CD4-positive, alpha-beta T cell (primary cell): ENCODE data around the gene TROAP. TPM values are rescaled to one million over a fixed set of nuclear protein-coding genes. Genes with fewer than 3 reads are reported as not detected.

ENCODE experiments used
- ATAC-seq: fragments of 200-7000 bp; cut with Tn5 transposase; one replicate; pipeline ENCODE4 v1.10.0; 2022; ENCODE audit warnings: mild to moderate bottlenecking; ENCODE audit not compliant: poor library complexity
- CTCF ChIA-PET: fragments of 350-600 bp; sonication (Branson Sonifier 250); formaldehyde crosslinking; loops from one replicate; lab custom pipeline; 2021; ENCODE audit warnings: antibody characterized with exemption, inconsistent platforms; lab: Charles Lee
- POLR2A ChIA-PET: fragments of 350-600 bp; sonication (Branson Sonifier 250); formaldehyde crosslinking; loops from one replicate; lab custom pipeline; 2021; ENCODE audit warnings: antibody characterized with exemption, inconsistent platforms; lab: Charles Lee
- DNase-seq, 14 experiments: peaks; one replicate each; pipeline ENCODE4 v3.0.0-alpha.2; 2013 to 2020; ENCODE audit warnings: mixed read lengths in 2 of 14
- H3K27ac ChIP-seq, 2 donors: one replicate each; pipeline versions ENCODE4 v1.5.1 to v1.7.0; 2013; ENCODE audit warnings: low read length in 2 of 2, low read depth in 1 of 2, mild to moderate bottlenecking in 1 of 2
- H3K27me3 ChIP-seq, 2 experiments: 1 replicate in 1 of 2; 2 replicates in 1 of 2; pipeline versions ENCODE4 v1.6.1 to v1.7.0; 2013; ENCODE audit warnings: low read length in 2 of 2, control low read depth in 1 of 2, mild to moderate bottlenecking in 1 of 2, moderate library complexity in 1 of 2; ENCODE audit not compliant: insufficient read depth in 2 of 2, control insufficient read depth in 1 of 2
- H3K36me3 ChIP-seq: one replicate; pipeline ENCODE4 v1.6.1; 2013; ENCODE audit warnings: low read length, control low read depth; ENCODE audit not compliant: insufficient read depth
- H3K4me1 ChIP-seq: one replicate; pipeline ENCODE4 v1.6.1; 2013; ENCODE audit warnings: low read length, control low read depth; ENCODE audit not compliant: insufficient read depth
- H3K4me3 ChIP-seq: one replicate; pipeline ENCODE4 v1.5.1; 2013; ENCODE audit warnings: mild to moderate bottlenecking, low read length, moderate library complexity
- H3K9me3 ChIP-seq, 2 experiments: 1 replicate in 1 of 2; 2 replicates in 1 of 2; pipeline versions ENCODE4 v1.6.1 to v1.7.0; 2013; ENCODE audit warnings: low read length in 2 of 2, mild to moderate bottlenecking in 2 of 2, control low read depth in 1 of 2, moderate library complexity in 1 of 2; ENCODE audit not compliant: control insufficient read depth in 1 of 2, insufficient read depth in 1 of 2
- H3K27ac Mint-ChIP-seq: one replicate; pipeline ENCODE4 v1.8.0; 2020; ENCODE audit warnings: mixed read lengths
- H3K27me3 Mint-ChIP-seq: one replicate; pipeline ENCODE4 v1.8.0; 2021; ENCODE audit warnings: mixed read lengths
- H3K36me3 Mint-ChIP-seq: one replicate; pipeline ENCODE4 v1.8.0; 2021; ENCODE audit warnings: low read depth, mixed read lengths
- H3K4me1 Mint-ChIP-seq: one replicate; pipeline ENCODE4 v1.8.0; 2021; ENCODE audit warnings: low read depth, mixed read lengths
- H3K4me3 Mint-ChIP-seq: one replicate; pipeline ENCODE4 v1.8.0; 2020; ENCODE audit warnings: mild to moderate bottlenecking, mixed read lengths
- H3K9me3 Mint-ChIP-seq: one replicate; pipeline ENCODE4 v1.8.0; 2020; ENCODE audit warnings: mixed read lengths
- CTCF ChIP-seq: fragments of 200-600 bp; IDR thresholded peaks from one replicate; pipeline ENCODE4 v1.8.0; 2022; ENCODE audit warnings: antibody characterized with exemption, mild to moderate bottlenecking
- intact Hi-C, 2 experiments: fragments of 100-400 bp; cut with DNase I in 1 of 2; cut with micrococcal nuclease in 1 of 2; formaldehyde crosslinking; loops; one replicate each; pipeline versions ENCODE4 v1.15.1 to v1.9.0; 2023 to 2025; cut with DNase I, micrococcal nuclease
- total RNA-seq, 174 experiments: library from RNA in 2 of 174; stranded (reverse) in 2 of 174; gene quantifications; one replicate each; pipeline ENCODE4 v1.2.3 and lab custom pipeline; 2021 to 2026

The TROAP gene
- total RNA-seq, 2 experiments from 2014 or later: 0.30 to 0.31 TPM

- Mint-ChIP-seq H3K27me3 (no peaks in the 10 kb centered on the region), H3K36me3 (peaks cover 9% of the 10 kb centered on the region), H3K27ac (peak overlapping the region; percentile 76), H3K9me3 (no peaks in the 10 kb centered on the region), H3K4me1 (peaks cover 30% of the 10 kb centered on the region), H3K4me3 (peak overlapping the region; percentile 99)
- ChIA-PET POLR2A (interaction anchor here (0.7 to 2.2 kb wide), 32 partner anchors 8 to 1399 kb away, joined by 3 to 24 read pairs (median 5); partner anchors contain the start of genes BCDIN3D, DDX23, DNAJC22 and KCNH3), CTCF (interaction anchor here (1.2 to 7.0 kb wide), 8 partner anchors 8 to 745 kb away, joined by 3 to 33 read pairs (median 8); partner anchors contain the start of genes COX14, DNAJC22, PRPF40B and TROAP)
- no peaks in the 10 kb centered on the region for H3K9me3 ChIP-seq
- H3K4me1 ChIP-seq: peaks cover 15% of the 10 kb centered on the region
- H3K4me3 ChIP-seq: peak overlapping the region; percentile 88
- H3K36me3 ChIP-seq: no peaks in the 10 kb centered on the region
- no peak for TF ChIP-seq CTCF
- no peak for ATAC-seq
- DNase-seq: no peak
- intact Hi-C loops: loop anchor here in 1 of 2 experiments (10.0 kb wide), 1 partner anchor 339 kb away; the partner anchor contains the start of gene FMNL3
- no peaks in the 10 kb centered on the region for H3K27me3 ChIP-seq
- peak overlapping the region; percentile 66 to 70 for H3K27ac ChIP-seq
These were observed 43.1 kb downstream of the TROAP start for GRCh38 chr12:49366096-49366651.

- peak; percentile 82 for ATAC-seq
- peak overlapping the region; percentile 88 for H3K4me3 ChIP-seq
- intact Hi-C loops: loop anchor here in 1 of 2 experiments (10.0 kb wide), 1 partner anchor 338 kb away; the partner anchor contains the start of gene FMNL3
- Mint-ChIP-seq H3K36me3 (peaks cover 9% of the 10 kb centered on the region), H3K9me3 (no peaks in the 10 kb centered on the region), H3K4me3 (peak overlapping the region; percentile 99), H3K27ac (peak overlapping the region; percentile 76), H3K27me3 (no peaks in the 10 kb centered on the region), H3K4me1 (peaks cover 30% of the 10 kb centered on the region)
- CTCF ChIA-PET: interaction anchor here (0.7 to 7.0 kb wide), 10 partner anchors 9 to 745 kb away, joined by 3 to 33 read pairs (median 6); partner anchors contain the start of genes COX14, DNAJC22, PRPF40B and TROAP
- peak overlapping the region; percentile 66 to 70 for H3K27ac ChIP-seq
- no peaks in the 10 kb centered on the region for H3K9me3 ChIP-seq
- no peaks in the 10 kb centered on the region for H3K36me3 ChIP-seq
- no peaks in the 10 kb centered on the region for H3K27me3 ChIP-seq
- POLR2A ChIA-PET: interaction anchor here (0.6 to 2.2 kb wide), 42 partner anchors 9 to 1659 kb away, joined by 3 to 24 read pairs (median 5); partner anchors contain the start of genes BCDIN3D, DDX23, DNAJC22 and KCNH3
- peaks cover 15% of the 10 kb centered on the region for H3K4me1 ChIP-seq
- no peak for TF ChIP-seq CTCF
- peak; percentile 69 to 92 (median 81) for DNase-seq
These were observed 43.8 kb downstream of the TROAP start for GRCh38 chr12:49366652-49367380.
